Astrocyte (in vitro differentiated cells and primary cell): Measurements from ENCODE around the gene OSER1. TPM values are rescaled to one million over a fixed set of nuclear protein-coding genes. Genes with fewer than 3 reads are reported as not detected.

Source experiments
- DNase-seq: peaks from one replicate; pipeline ENCODE4 v3.0.0-alpha.2; 2010; ENCODE audit warnings: low read depth
- FAIRE-seq: peaks from 2 replicates; lab custom pipeline; 2011; peaks lifted over from hg19 to GRCh38; lab: Jason Lieb, UNC
- H2AFZ ChIP-seq: 2 replicates; pipeline ENCODE4 v1.6.0; 2012; ENCODE audit warnings: low read depth, low read length, inconsistent platforms
- H3K27ac ChIP-seq: 2 replicates; pipeline ENCODE4 v1.5.1; 2011; ENCODE audit warnings: low read depth, low read length, inconsistent platforms
- H3K27me3 ChIP-seq: 2 replicates; pipeline ENCODE4 v1.6.0; 2011; ENCODE audit warnings: low read length, inconsistent platforms; ENCODE audit not compliant: insufficient read depth
- H3K36me3 ChIP-seq: 2 replicates; pipeline ENCODE4 v1.5.1; 2011; ENCODE audit warnings: low read length, inconsistent platforms; ENCODE audit not compliant: insufficient read depth
- H3K4me1 ChIP-seq: 2 replicates; pipeline ENCODE4 v1.5.1; 2011; ENCODE audit warnings: low read length, inconsistent platforms; ENCODE audit not compliant: insufficient read depth
- H3K4me2 ChIP-seq: 2 replicates; pipeline ENCODE4 v1.6.0; 2012; ENCODE audit warnings: low read length, inconsistent platforms
- H3K4me3 ChIP-seq: 2 replicates; pipeline ENCODE4 v1.5.1; 2011; ENCODE audit warnings: low read depth, mild to moderate bottlenecking, low read length, inconsistent platforms; ENCODE audit not compliant: insufficient read depth
- H3K79me2 ChIP-seq: 2 replicates; pipeline ENCODE4 v1.6.0; 2012; ENCODE audit warnings: mild to moderate bottlenecking, low read length, inconsistent platforms; ENCODE audit not compliant: insufficient read depth
- H3K9ac ChIP-seq: 2 replicates; pipeline ENCODE4 v1.6.0; 2012; ENCODE audit warnings: mild to moderate bottlenecking, low read length, inconsistent platforms
- H3K9me3 ChIP-seq: 2 replicates; pipeline ENCODE4 v1.5.1; 2012; ENCODE audit warnings: low read depth, mild to moderate bottlenecking, low read length, inconsistent platforms; ENCODE audit not compliant: insufficient read depth
- H4K20me1 ChIP-seq: 2 replicates; pipeline ENCODE4 v1.6.0; 2012; ENCODE audit warnings: low read length, inconsistent platforms; ENCODE audit not compliant: insufficient read depth
- H3K27ac Mint-ChIP-seq: one replicate; pipeline ENCODE4 v1.8.0; 2021; ENCODE audit warnings: mild to moderate bottlenecking, mixed read lengths; ENCODE audit not compliant: unreplicated experiment
- H3K27me3 Mint-ChIP-seq: one replicate; pipeline ENCODE4 v1.8.0; 2021; ENCODE audit warnings: low read depth, mixed read lengths; ENCODE audit not compliant: unreplicated experiment
- H3K36me3 Mint-ChIP-seq: one replicate; pipeline ENCODE4 v1.8.0; 2021; ENCODE audit warnings: low read depth, mixed read lengths; ENCODE audit not compliant: unreplicated experiment
- H3K4me1 Mint-ChIP-seq: one replicate; pipeline ENCODE4 v1.8.0; 2021; ENCODE audit warnings: low read depth, mixed read lengths; ENCODE audit not compliant: unreplicated experiment
- H3K4me3 Mint-ChIP-seq: one replicate; pipeline ENCODE4 v1.8.0; 2021; ENCODE audit warnings: mild to moderate bottlenecking, moderate library complexity, mixed read lengths; ENCODE audit not compliant: unreplicated experiment
- H3K9me3 Mint-ChIP-seq: one replicate; pipeline ENCODE4 v1.8.0; 2021; ENCODE audit warnings: mild to moderate bottlenecking, mixed read lengths; ENCODE audit not compliant: unreplicated experiment
- EZH2 ChIP-seq: IDR thresholded peaks from 2 replicates; pipeline ENCODE4 v1.6.1; 2012; ENCODE audit warnings: mild to moderate bottlenecking, low read length, inconsistent platforms; ENCODE audit not compliant: insufficient read depth
- total RNA-seq: library from RNA; stranded (reverse); gene quantifications from 2 replicates; pipeline ENCODE4 v1.2.1, GENCODE V29; 2021
- TF ChIP-seq, protein P1 (sequence below): IDR thresholded peaks from 2 replicates; pipeline ENCODE4 v1.5.1; 2011; ENCODE audit warnings: low read depth, mild to moderate bottlenecking, inconsistent platforms, low read length, moderate library complexity; ENCODE audit not compliant: insufficient read depth

The OSER1 gene
- total RNA-seq, 1 donor from 2014 or later, result 30.9 TPM

DNA sequence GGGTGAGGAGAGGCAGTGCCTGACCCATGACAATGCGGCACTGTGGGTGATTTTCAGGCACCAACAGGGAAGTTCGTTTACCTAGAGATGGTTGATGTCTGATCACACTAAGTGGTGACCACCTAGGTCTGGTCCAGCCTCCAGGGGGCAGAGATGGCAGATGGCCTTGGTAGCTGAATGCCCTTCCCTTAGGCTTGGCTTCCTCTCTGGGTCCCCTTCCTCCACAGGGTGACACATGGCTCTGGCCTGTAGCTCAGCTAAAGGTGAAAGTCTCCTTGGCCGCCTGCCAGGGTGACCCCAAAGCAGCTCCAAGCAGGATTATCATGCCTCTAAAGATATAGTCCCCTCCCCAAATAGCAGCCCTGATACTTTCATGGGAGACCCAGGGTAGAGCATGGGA is 43.0 kb upstream of the OSER1 start:
- DNase-seq, result no peak
- Mint-ChIP-seq H3K4me3 (no peak overlapping the region), H3K9me3 (no peaks in the 10 kb centered on the region), H3K27ac (no peak overlapping the region), H3K36me3 (no peaks in the 10 kb centered on the region), H3K4me1 (no peaks in the 10 kb centered on the region), H3K27me3 (peaks cover 23% of the 10 kb centered on the region)
- H2AFZ ChIP-seq, result no peak overlapping the region
- H3K36me3 ChIP-seq, result no peaks in the 10 kb centered on the region
- no peak overlapping the region for H3K4me2 ChIP-seq
- no peaks in the 10 kb centered on the region for H3K9me3 ChIP-seq
- no peak overlapping the region for H3K9ac ChIP-seq
- no peaks in the 10 kb centered on the region for H3K4me1 ChIP-seq
- no peaks in the 10 kb centered on the region for H3K27me3 ChIP-seq
- no peak overlapping the region for H3K4me3 ChIP-seq
- FAIRE-seq, result no peak
- H3K27ac ChIP-seq, result no peak overlapping the region
- TF ChIP-seq, protein P1, sequence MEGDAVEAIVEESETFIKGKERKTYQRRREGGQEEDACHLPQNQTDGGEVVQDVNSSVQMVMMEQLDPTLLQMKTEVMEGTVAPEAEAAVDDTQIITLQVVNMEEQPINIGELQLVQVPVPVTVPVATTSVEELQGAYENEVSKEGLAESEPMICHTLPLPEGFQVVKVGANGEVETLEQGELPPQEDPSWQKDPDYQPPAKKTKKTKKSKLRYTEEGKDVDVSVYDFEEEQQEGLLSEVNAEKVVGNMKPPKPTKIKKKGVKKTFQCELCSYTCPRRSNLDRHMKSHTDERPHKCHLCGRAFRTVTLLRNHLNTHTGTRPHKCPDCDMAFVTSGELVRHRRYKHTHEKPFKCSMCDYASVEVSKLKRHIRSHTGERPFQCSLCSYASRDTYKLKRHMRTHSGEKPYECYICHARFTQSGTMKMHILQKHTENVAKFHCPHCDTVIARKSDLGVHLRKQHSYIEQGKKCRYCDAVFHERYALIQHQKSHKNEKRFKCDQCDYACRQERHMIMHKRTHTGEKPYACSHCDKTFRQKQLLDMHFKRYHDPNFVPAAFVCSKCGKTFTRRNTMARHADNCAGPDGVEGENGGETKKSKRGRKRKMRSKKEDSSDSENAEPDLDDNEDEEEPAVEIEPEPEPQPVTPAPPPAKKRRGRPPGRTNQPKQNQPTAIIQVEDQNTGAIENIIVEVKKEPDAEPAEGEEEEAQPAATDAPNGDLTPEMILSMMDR, result no peak
- no peak for TF ChIP-seq EZH2
- H4K20me1 ChIP-seq, result peaks cover 3% of the 10 kb centered on the region
- no peaks in the 10 kb centered on the region for H3K79me2 ChIP-seq

DNA sequence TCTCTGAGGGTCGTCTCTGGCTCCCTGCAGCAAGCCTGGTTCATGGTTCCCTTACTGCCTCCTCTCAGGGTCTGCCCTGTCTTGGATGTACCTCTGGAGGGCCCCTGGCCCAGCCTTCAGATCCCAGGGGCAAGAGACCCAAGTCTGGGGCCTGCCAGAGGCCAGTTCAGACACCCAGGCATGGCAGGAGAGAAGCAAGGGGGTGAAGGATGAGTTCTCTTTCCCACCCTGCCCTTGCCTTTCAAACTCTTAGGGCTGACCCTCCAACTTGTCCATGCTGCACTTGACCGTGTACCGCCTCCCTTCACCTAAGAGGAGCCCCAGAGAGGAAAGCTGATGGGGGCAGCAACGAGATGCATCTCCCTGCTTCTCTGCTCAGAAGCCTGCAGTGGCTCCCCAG is 40.7 kb upstream of the OSER1 start:
- H3K27me3 ChIP-seq, result peaks cover 6% of the 10 kb centered on the region
- H3K4me3 ChIP-seq, result no peak overlapping the region
- TF ChIP-seq, protein P1, result no peak
- no peak for TF ChIP-seq EZH2
- no peaks in the 10 kb centered on the region for H3K79me2 ChIP-seq
- no peak overlapping the region for H3K27ac ChIP-seq
- Mint-ChIP-seq H3K27ac (no peak overlapping the region), H3K36me3 (no peaks in the 10 kb centered on the region), H3K9me3 (no peaks in the 10 kb centered on the region), H3K27me3 (peaks cover 34% of the 10 kb centered on the region), H3K4me1 (peaks cover 2% of the 10 kb centered on the region), H3K4me3 (no peak overlapping the region)
- H3K9ac ChIP-seq, result no peak overlapping the region
- no peak overlapping the region for H3K4me2 ChIP-seq
- H4K20me1 ChIP-seq, result peaks cover 5% of the 10 kb centered on the region
- no peaks in the 10 kb centered on the region for H3K4me1 ChIP-seq
- H3K9me3 ChIP-seq, result no peaks in the 10 kb centered on the region
- FAIRE-seq, result no peak
- DNase-seq, result no peak
- H3K36me3 ChIP-seq, result no peaks in the 10 kb centered on the region
- no peak overlapping the region for H2AFZ ChIP-seq

DNA sequence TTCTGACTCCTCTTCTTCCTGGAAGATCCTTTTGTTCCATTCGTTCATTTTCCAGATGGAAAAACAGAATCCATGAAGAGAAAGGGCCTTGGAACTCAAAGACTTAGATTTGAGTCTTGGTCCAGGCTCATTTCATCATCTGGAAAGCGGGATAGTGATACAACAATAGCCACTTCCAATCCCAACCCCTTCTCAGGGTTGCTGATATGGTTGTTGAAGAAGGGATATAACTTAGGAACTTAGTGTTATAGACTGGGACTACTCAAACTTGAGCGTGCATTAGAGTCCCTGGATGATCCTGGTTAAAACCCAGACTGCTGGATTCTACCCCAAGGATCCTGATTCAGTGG is 37.8 kb upstream of the OSER1 start:
- H3K9ac ChIP-seq, result no peak overlapping the region
- no peak overlapping the region for H3K4me3 ChIP-seq
- Mint-ChIP-seq H3K27me3 (peaks cover 45% of the 10 kb centered on the region), H3K27ac (no peak overlapping the region), H3K9me3 (no peaks in the 10 kb centered on the region), H3K36me3 (no peaks in the 10 kb centered on the region), H3K4me1 (peaks cover 2% of the 10 kb centered on the region), H3K4me3 (no peak overlapping the region)
- TF ChIP-seq EZH2, result no peak
- TF ChIP-seq, protein P1, result no peak
- peaks cover 5% of the 10 kb centered on the region for H4K20me1 ChIP-seq
- no peaks in the 10 kb centered on the region for H3K9me3 ChIP-seq
- H3K79me2 ChIP-seq, result no peaks in the 10 kb centered on the region
- DNase-seq, result no peak
- H3K4me1 ChIP-seq, result no peaks in the 10 kb centered on the region
- no peak overlapping the region for H3K4me2 ChIP-seq
- H3K27me3 ChIP-seq, result peaks cover 19% of the 10 kb centered on the region
- H3K36me3 ChIP-seq, result no peaks in the 10 kb centered on the region
- H2AFZ ChIP-seq, result no peak overlapping the region
- H3K27ac ChIP-seq, result no peak overlapping the region
- no peak for FAIRE-seq
